HepG2 (cell line): Measurements from ENCODE around the gene TPGS1. TPM values are rescaled to one million over a fixed set of nuclear protein-coding genes. Genes with fewer than 3 reads are reported as not detected.

Source experiments
- ATF5 ChIP-seq: sonication (generic); formaldehyde crosslinking; IDR thresholded peaks from 2 replicates; pipeline ENCODE4 v1.4.0; 2020; ENCODE audit warnings: mild to moderate bottlenecking, low read depth, missing genetic modification reagents
- JUND ChIP-seq: sonication (generic); formaldehyde crosslinking; IDR thresholded peaks from 2 replicates; pipeline ENCODE4 v1.8.0; 2022; ENCODE audit warnings: mild to moderate bottlenecking, missing genetic modification reagents
- NONO ChIP-seq, 2 experiments: fragments of 450-650 bp in 1 of 2; sonication (generic) in 1 of 2; formaldehyde crosslinking in 1 of 2; IDR thresholded peaks in 1 of 2; conservative IDR thresholded peaks in 1 of 2; 2 replicates each; pipeline versions ENCODE4 v1.6.1 to v1.8.0; 2017 to 2022; ENCODE audit warnings: mild to moderate bottlenecking in 1 of 2, missing genetic modification reagents in 1 of 2, moderate library complexity in 1 of 2
- PHF8 ChIP-seq: sonication (generic); formaldehyde crosslinking; IDR thresholded peaks from 2 replicates; pipeline ENCODE4 v1.5.0; 2020; ENCODE audit warnings: missing genetic modification reagents
- RBM39 ChIP-seq: fragments of 200-400 bp; formaldehyde crosslinking; IDR thresholded peaks from one replicate; pipeline ENCODE4 v1.6.1; 2018; ENCODE audit warnings: antibody characterized with exemption, mild to moderate bottlenecking, low read depth, low read length; ENCODE audit not compliant: poor library complexity, severe bottlenecking
- SNRNP70 ChIP-seq: fragments of 200-400 bp; formaldehyde crosslinking; IDR thresholded peaks from 2 replicates; pipeline ENCODE4 v1.6.1; 2017; ENCODE audit warnings: mild to moderate bottlenecking, low read depth, low read length, moderate library complexity
- ZBTB46 ChIP-seq: sonication (generic); formaldehyde crosslinking; IDR thresholded peaks from 2 replicates; pipeline ENCODE4 v1.4.0; 2020; ENCODE audit warnings: mild to moderate bottlenecking, missing genetic modification reagents, borderline replicate concordance
- ZNF513 ChIP-seq: sonication (generic); formaldehyde crosslinking; conservative IDR thresholded peaks from 2 replicates; pipeline ENCODE4 v1.5.0; 2020; ENCODE audit warnings: missing genetic modification reagents
- polyA plus RNA-seq, 8 experiments: library from polyadenylated mRNA; depleted of rRNA in 3 of 8; stranded (reverse) in 7 of 8; unstranded in 1 of 8; fragments of >200 nt; fragmentation: Illumina TruSeq in 4 of 8; extraction: Trizol in 4 of 8; gene quantifications; 2 replicates each; pipeline versions ENCODE4 v1.2.1 to v1.2.3, GENCODE V29; 2011 to 2016; ENCODE audit warnings: low read depth in 4 of 8, missing spikeins in 1 of 8, mixed read lengths in 1 of 8; ENCODE audit not compliant: insufficient read depth in 1 of 8
- total RNA-seq, 5 experiments: library from RNA; depleted of rRNA; stranded (reverse); fragments of >200 nt; fragmentation: Illumina TruSeq; extraction: Trizol; gene quantifications; 2 replicates each; pipeline ENCODE4 v1.2.3, GENCODE V29; 2016; ENCODE audit warnings: low read depth in 1 of 5
- TF ChIP-seq, protein P1 (sequence below), 2 experiments: fragments of 450-650 bp in 1 of 2; sonication (generic) in 1 of 2; formaldehyde crosslinking in 1 of 2; IDR thresholded peaks; 2 replicates each; pipeline versions ENCODE4 v1.6.1 to v1.8.0; 2016 to 2022; ENCODE audit warnings: antibody characterized with exemption in 1 of 2, mild to moderate bottlenecking in 1 of 2, missing genetic modification reagents in 1 of 2
- TF ChIP-seq, protein P2 (sequence below): sonication (generic); formaldehyde crosslinking; IDR thresholded peaks from 2 replicates; pipeline ENCODE4 v1.8.1; 2023; ENCODE audit warnings: mild to moderate bottlenecking, inconsistent platforms, moderate library complexity, missing genetic modification reagents, borderline replicate concordance

TPGS1 gene
- total and polyA plus RNA-seq, 2 of the 13 experiments (the other 11 are each of a cell fraction or from before 2014, with no cell fraction given), result 1.1 to 6.2 TPM

DNA sequence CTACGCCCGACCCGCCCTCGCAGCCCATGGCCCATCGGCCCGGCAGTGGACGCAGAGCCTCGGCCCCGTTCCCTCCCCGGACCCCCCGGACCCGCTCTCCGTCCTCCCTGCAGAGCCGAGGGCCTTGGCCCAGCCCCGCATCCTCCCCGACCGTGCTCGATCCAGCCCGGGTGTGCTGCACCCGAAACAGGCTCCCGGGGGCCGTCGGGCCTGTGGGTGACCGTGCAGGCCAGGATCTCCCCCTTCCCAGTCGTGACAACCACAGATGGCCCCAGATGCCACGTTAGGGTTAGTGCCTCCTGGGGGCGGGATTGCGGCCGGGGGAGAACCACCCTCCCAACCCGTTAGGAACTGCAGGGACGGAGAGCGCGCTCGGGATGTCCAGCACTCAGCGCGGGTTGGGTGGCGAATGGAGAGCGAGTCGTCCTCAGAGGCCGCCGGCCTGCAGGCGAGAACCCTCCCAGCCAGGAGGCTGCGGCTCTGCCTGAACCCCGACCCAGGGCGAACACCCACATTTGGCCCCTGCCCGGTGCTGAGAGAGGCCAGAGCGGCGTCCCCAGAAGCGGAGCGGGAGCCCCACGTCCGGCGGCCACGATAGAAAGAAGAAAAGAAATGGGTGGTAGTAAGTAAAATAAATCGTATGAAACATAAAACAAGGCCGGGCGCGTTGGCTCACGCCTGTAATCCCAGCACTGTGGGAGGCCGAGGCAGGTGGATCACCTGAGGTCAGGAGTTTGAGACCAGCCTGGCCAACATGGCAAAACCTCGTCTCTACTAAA lies 17.7 kb upstream of the TPGS1 start (continued):
- TF ChIP-seq, protein P1, sequence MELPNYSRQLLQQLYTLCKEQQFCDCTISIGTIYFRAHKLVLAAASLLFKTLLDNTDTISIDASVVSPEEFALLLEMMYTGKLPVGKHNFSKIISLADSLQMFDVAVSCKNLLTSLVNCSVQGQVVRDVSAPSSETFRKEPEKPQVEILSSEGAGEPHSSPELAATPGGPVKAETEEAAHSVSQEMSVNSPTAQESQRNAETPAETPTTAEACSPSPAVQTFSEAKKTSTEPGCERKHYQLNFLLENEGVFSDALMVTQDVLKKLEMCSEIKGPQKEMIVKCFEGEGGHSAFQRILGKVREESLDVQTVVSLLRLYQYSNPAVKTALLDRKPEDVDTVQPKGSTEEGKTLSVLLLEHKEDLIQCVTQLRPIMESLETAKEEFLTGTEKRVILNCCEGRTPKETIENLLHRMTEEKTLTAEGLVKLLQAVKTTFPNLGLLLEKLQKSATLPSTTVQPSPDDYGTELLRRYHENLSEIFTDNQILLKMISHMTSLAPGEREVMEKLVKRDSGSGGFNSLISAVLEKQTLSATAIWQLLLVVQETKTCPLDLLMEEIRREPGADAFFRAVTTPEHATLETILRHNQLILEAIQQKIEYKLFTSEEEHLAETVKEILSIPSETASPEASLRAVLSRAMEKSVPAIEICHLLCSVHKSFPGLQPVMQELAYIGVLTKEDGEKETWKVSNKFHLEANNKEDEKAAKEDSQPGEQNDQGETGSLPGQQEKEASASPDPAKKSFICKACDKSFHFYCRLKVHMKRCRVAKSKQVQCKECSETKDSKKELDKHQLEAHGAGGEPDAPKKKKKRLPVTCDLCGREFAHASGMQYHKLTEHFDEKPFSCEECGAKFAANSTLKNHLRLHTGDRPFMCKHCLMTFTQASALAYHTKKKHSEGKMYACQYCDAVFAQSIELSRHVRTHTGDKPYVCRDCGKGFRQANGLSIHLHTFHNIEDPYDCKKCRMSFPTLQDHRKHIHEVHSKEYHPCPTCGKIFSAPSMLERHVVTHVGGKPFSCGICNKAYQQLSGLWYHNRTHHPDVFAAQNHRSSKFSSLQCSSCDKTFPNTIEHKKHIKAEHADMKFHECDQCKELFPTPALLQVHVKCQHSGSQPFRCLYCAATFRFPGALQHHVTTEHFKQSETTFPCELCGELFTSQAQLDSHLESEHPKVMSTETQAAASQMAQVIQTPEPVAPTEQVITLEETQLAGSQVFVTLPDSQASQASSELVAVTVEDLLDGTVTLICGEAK (IDR thresholded peaks at IDR 0.05), result no peak
- TF ChIP-seq, protein P1 (CRISPR knock-in tag; IDR thresholded peaks at IDR 0.05), result peak; percentile 12; the same call in 1 of the 2 replicates
- TF ChIP-seq RBM39 (peak; percentile 35), ZNF513 (CRISPR knock-in tag) (no peak), PHF8 (CRISPR knock-in tag) (peak; percentile 74; the same call in 1 of the 2 replicates), JUND (0 out of 2 replicates have a peak, but pooled peaks have one; percentile 34), ZBTB46 (CRISPR knock-in tag) (peak; percentile 83; the same call in 1 of the 2 replicates), NONO (IDR thresholded peaks at IDR 0.05) (no peak), NONO (CRISPR knock-in tag; conservative IDR thresholded peaks at IDR 0.05) (0 out of 2 replicates have a peak, but pooled peaks have one; percentile 64), ATF5 (CRISPR knock-in tag) (no peak), SNRNP70 (no peak)
- TF ChIP-seq, protein P2, sequence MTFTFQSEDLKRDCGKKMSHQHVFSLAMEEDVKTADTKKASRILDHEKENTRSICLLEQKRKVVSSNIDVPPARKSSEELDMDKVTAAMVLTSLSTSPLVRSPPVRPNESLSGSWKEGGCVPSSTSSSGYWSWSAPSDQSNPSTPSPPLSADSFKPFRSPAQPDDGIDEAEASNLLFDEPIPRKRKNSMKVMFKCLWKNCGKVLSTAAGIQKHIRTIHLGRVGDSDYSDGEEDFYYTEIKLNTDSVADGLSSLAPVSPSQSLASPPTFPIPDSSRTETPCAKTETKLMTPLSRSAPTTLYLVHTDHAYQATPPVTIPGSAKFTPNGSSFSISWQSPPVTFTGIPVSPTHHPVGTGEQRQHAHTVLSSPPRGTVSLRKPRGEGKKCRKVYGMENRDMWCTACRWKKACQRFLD (CRISPR knock-in tag), result 0 out of 2 replicates have a peak, but pooled peaks have one; percentile 34
